ENCODE measurements around the gene HIGD1A. TPM values are rescaled to one million over a fixed set of nuclear protein-coding genes. Genes with fewer than 3 reads are reported as not detected.

HIGD1A gene
- total RNA-seq, 4 donors from 2014 or later: 102 to 278 (median 204) TPM

DNA sequence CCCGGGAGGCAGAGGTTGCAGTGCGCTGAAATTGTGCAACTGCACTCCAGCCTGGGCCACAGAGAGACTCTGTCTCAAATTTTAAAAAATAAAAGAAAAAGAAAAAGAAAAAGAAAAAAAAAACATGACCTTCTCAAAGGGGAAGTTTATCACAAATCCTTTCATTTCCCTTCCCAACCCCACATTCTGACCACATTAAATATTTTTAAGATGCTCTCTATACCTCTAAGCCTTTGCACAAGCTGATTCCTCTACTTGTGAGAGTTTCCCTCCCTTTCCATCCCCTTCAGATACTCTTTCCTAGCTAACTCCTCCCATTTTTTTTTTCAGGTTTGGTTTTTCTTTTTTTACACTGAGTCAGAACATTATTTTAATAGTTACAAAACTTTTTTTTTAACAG lies 4.0 kb downstream of the HIGD1A start:
- Histone ChIP-seq H3K27ac (peak overlapping the region in 1 of 4 donors; percentile 4), H3K4me1 (peaks cover 0 to 36% (median 6%) of the 10 kb centered on the region in 4 donors), H3K36me3 (no peaks in the 10 kb centered on the region), H3K27me3 (no peaks in the 10 kb centered on the region), H3K9me3 (no peaks in the 10 kb centered on the region), H3K4me3 (no peak overlapping the region)
- no peak for TF ChIP-seq POLR2A (IDR thresholded peaks at IDR 0.05)
- TF ChIP-seq, protein P1, sequence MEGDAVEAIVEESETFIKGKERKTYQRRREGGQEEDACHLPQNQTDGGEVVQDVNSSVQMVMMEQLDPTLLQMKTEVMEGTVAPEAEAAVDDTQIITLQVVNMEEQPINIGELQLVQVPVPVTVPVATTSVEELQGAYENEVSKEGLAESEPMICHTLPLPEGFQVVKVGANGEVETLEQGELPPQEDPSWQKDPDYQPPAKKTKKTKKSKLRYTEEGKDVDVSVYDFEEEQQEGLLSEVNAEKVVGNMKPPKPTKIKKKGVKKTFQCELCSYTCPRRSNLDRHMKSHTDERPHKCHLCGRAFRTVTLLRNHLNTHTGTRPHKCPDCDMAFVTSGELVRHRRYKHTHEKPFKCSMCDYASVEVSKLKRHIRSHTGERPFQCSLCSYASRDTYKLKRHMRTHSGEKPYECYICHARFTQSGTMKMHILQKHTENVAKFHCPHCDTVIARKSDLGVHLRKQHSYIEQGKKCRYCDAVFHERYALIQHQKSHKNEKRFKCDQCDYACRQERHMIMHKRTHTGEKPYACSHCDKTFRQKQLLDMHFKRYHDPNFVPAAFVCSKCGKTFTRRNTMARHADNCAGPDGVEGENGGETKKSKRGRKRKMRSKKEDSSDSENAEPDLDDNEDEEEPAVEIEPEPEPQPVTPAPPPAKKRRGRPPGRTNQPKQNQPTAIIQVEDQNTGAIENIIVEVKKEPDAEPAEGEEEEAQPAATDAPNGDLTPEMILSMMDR (IDR thresholded peaks at IDR 0.05): no peak
- DNase-seq: no peak

DNA sequence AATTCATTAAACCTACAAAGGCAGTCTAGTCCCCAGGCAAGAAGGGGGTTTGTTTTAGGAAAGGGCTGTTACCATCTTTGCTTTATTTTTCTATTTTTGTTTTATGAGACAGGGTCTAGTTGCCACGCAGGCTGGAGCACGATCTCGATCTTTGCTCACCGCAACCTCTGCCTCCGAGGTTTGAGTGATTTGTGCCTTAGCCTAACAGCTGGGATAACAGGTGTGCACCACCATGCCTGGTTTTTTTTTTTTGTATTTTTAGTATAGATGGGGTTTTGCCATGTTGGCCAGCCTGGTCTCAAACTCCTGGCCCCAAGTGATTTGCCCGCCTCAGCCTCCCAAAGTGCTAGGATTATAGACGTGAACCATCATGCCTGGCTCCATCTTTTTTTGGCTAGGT lies 4.9 kb downstream of the HIGD1A start:
- DNase-seq: no peak
- TF ChIP-seq POLR2A (IDR thresholded peaks at IDR 0.05): no peak
- TF ChIP-seq, protein P1 (IDR thresholded peaks at IDR 0.05): no peak
- no peaks in the 10 kb centered on the region for H3K36me3 ChIP-seq
- no peaks in the 10 kb centered on the region for H3K9me3 ChIP-seq
- H3K4me3 ChIP-seq: no peak overlapping the region
- peaks cover 0 to 31% (median 6%) of the 10 kb centered on the region in 4 donors for H3K4me1 ChIP-seq
- no peak overlapping the region for H3K27ac ChIP-seq
- no peaks in the 10 kb centered on the region for H3K27me3 ChIP-seq

DNA sequence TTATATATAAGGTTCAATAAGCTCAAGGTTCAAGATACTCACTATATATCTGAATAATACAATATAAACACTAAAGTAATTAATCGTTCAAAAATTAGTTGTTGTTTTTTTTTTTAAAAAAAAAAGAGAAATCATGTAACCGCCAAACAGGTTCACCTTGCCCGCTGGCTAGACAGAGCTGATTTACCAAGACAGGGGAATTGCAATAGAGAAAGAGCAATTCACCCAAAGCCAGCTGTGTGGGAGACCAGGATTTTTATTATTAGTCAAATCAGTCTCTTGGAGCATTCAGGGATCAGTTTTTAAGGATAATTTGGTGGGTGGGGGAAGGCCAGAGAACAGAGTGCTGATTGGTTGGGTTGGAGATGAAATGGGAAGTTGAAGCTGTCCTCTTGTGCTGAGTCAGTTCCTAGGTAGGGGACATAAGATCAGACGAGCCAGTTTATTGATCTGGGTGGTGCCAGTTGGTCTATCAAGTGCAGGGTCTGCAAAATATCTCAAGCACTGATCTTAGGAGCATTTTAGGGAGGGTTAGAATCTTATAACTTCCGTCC lies 7.9 kb downstream of the HIGD1A start:
- no peak for TF ChIP-seq POLR2A (IDR thresholded peaks at IDR 0.05)
- TF ChIP-seq, protein P1 (IDR thresholded peaks at IDR 0.05): no peak
- H3K9me3 ChIP-seq: no peaks in the 10 kb centered on the region
- DNase-seq: no peak
- H3K4me3 ChIP-seq: no peak overlapping the region
- H3K27me3 ChIP-seq: no peaks in the 10 kb centered on the region
- no peak overlapping the region for H3K27ac ChIP-seq
- peaks cover 0 to 15% (median 2%) of the 10 kb centered on the region in 4 donors for H3K4me1 ChIP-seq
- peaks cover 0 to 21% (median 0%) of the 10 kb centered on the region in 3 donors for H3K36me3 ChIP-seq

DNA sequence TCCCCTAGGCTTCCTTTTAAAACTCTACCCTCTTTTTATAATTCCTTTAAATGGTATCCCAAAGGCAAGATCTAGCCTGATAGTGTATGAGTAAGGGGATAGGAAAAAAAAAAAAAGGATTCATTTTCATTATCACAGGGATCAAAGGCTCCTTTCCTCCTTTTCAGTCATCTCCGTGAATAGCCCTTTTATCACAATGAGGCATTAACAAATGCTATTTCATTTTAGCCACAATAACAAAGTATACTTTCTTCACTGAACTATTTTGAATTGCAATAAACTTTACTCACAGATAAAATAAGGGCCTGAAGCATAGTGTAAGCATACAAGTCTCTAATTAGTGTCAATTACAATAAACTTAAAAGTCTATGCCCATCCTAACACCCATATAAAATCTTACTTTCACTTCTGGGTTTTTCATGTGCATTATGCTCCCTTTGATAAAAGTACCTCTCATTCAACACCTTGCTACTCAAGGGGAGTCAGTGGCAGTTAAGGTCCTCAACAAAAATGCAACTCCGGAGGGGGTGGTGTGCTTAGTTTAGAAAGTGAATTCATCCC lies 8.6 kb downstream of the HIGD1A start:
- DNase-seq: no peak
- peaks cover 0 to 8% (median 2%) of the 10 kb centered on the region in 4 donors for H3K4me1 ChIP-seq
- no peaks in the 10 kb centered on the region for H3K9me3 ChIP-seq
- peaks cover 0 to 21% (median 0%) of the 10 kb centered on the region in 3 donors for H3K36me3 ChIP-seq
- no peak overlapping the region for H3K4me3 ChIP-seq
- no peaks in the 10 kb centered on the region for H3K27me3 ChIP-seq
- no peak overlapping the region for H3K27ac ChIP-seq
- TF ChIP-seq POLR2A (IDR thresholded peaks at IDR 0.05): no peak
- TF ChIP-seq, protein P1 (IDR thresholded peaks at IDR 0.05): no peak

DNA sequence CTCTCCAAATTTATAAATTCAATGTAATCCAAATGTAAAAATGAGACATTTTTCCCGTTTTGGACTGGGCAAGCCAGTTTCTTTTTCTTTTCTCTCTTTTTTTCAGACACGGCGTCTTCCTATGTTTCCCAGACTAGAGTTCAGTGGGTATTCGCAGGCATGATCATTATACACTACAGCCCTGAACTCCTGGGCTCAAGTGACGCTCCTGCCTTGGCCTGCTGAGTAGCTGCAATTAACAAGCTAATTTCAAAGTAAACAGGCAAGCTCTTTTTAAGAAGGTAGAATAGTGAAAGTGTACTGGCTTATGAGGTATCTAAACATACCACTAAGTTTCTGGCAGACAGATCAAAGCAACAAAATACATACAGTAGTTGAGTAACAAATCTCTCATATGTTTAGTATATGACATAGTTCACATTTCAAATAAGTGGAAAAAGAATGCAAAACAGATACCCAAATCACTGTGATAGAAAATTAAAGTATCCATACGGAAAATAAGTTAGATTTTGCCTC lies 13.5 kb downstream of the HIGD1A start:
- DNase-seq: no peak
- H3K4me3 ChIP-seq: no peak overlapping the region
- TF ChIP-seq POLR2A (IDR thresholded peaks at IDR 0.05): no peak
- TF ChIP-seq, protein P1 (IDR thresholded peaks at IDR 0.05): no peak
- H3K4me1 ChIP-seq: no peaks in the 10 kb centered on the region
- no peak overlapping the region for H3K27ac ChIP-seq
- peaks cover 0 to 59% (median 0%) of the 10 kb centered on the region in 3 donors for H3K36me3 ChIP-seq
- H3K27me3 ChIP-seq: no peaks in the 10 kb centered on the region
- no peaks in the 10 kb centered on the region for H3K9me3 ChIP-seq

Data from Peyer's patch (tissue), 4 donors.